H1 (cell line): ENCODE data around the gene ADAMTS17. TPM values are rescaled to one million over a fixed set of nuclear protein-coding genes. Genes with fewer than 3 reads are reported as not detected.

ENCODE experiments used
- CTCF ChIA-PET: fragments of 300-600 bp; sonication (Branson Sonifier 250); formaldehyde crosslinking; loops from one replicate; lab custom pipeline; 2021; ENCODE audit not compliant: partially characterized antibody; lab: Charles Lee
- POLR2A ChIA-PET: fragments of 300-600 bp; sonication (Branson Sonifier 250); formaldehyde crosslinking; loops from one replicate; lab custom pipeline; 2021; ENCODE audit warnings: inconsistent platforms; ENCODE audit not compliant: partially characterized antibody; lab: Charles Lee
- DNase-seq, 2 experiments: peaks; one replicate each; pipeline versions ENCODE4 v3.0.0 to v3.0.0-alpha.2; 2010 to 2022; ENCODE audit warnings: low spot score in 2 of 2, low read depth in 1 of 2, mixed read lengths in 1 of 2
- FAIRE-seq: peaks from 2 replicates; lab custom pipeline; 2011; peaks lifted over from hg19 to GRCh38; lab: Jason Lieb, UNC
- H2AFZ ChIP-seq: 2 replicates; pipeline ENCODE4 v1.8.1; 2012; ENCODE audit warnings: low read length, inconsistent platforms
- H2AK5ac ChIP-seq: 2 replicates; pipeline ENCODE4 v1.6.1; 2013; ENCODE audit warnings: low read depth, low read length
- H2BK120ac ChIP-seq: replicated peaks from 2 replicates; pipeline ENCODE3; 2013; ENCODE audit warnings: low read depth, low read length, inconsistent platforms
- H2BK12ac ChIP-seq: 2 replicates; pipeline ENCODE4 v1.6.1; 2013; ENCODE audit warnings: low read depth, low read length
- H2BK15ac ChIP-seq: 2 replicates; pipeline ENCODE4 v1.6.1; 2013; ENCODE audit warnings: low read length
- H2BK20ac ChIP-seq: 2 replicates; pipeline ENCODE4 v1.6.1; 2013; ENCODE audit warnings: low read length
- H2BK5ac ChIP-seq: 2 replicates; pipeline ENCODE4 v1.6.1; 2013; ENCODE audit warnings: low read depth, low read length
- H3K14ac ChIP-seq: 2 replicates; pipeline ENCODE4 v1.6.1; 2013; ENCODE audit warnings: inconsistent platforms; ENCODE audit not compliant: insufficient read length
- H3K18ac ChIP-seq: 2 replicates; pipeline ENCODE4 v1.6.1; 2013; ENCODE audit warnings: low read length; ENCODE audit errors: extremely low read depth
- H3K23ac ChIP-seq: 2 replicates; pipeline ENCODE4 v1.6.1; 2013; ENCODE audit warnings: inconsistent platforms; ENCODE audit not compliant: insufficient read length
- H3K23me2 ChIP-seq: 2 replicates; pipeline ENCODE4 v1.6.1; 2013; ENCODE audit warnings: low read depth, low read length
- H3K27ac ChIP-seq: 2 replicates; pipeline ENCODE4 v1.6.1; 2011; ENCODE audit warnings: low read depth, low read length, inconsistent platforms
- H3K27me3 ChIP-seq, 4 experiments: replicated peaks in 1 of 4; 1 replicate in 1 of 4; 2 replicates in 3 of 4; pipeline versions ENCODE4 v1.6.1 to v1.8.1; 2011 to 2013; ENCODE audit warnings: low read length in 3 of 4, mild to moderate bottlenecking in 3 of 4, inconsistent platforms in 2 of 4, mixed read lengths in 2 of 4, moderate library complexity in 1 of 4; ENCODE audit not compliant: control insufficient read depth in 3 of 4, insufficient read depth in 3 of 4; ENCODE audit errors: extremely low read depth in 1 of 4
- H3K36me3 ChIP-seq, 4 experiments: 2 replicates each; pipeline versions ENCODE4 v1.6.1 to v1.8.1; 2011 to 2013; ENCODE audit warnings: mild to moderate bottlenecking in 4 of 4, low read length in 3 of 4, moderate library complexity in 2 of 4, control low read depth in 1 of 4, inconsistent platforms in 1 of 4; ENCODE audit not compliant: insufficient read depth in 4 of 4, control insufficient read depth in 2 of 4
- H3K4ac ChIP-seq: replicated peaks from 2 replicates; pipeline ENCODE3; 2013; ENCODE audit warnings: low read length, low read depth, mixed read lengths, inconsistent platforms; ENCODE audit not compliant: insufficient read length
- H3K4me1 ChIP-seq, 4 experiments: replicated peaks in 1 of 4; 1 replicate in 1 of 4; 2 replicates in 3 of 4; pipeline versions ENCODE4 v1.6.1 to v1.8.1; 2011 to 2013; ENCODE audit warnings: low read length in 3 of 4, inconsistent platforms in 2 of 4, mixed read lengths in 1 of 4; ENCODE audit not compliant: insufficient read depth in 4 of 4, control insufficient read depth in 3 of 4
- H3K4me2 ChIP-seq, 2 experiments: 2 replicates each; pipeline versions ENCODE4 v1.6.1 to v1.8.1; 2011 to 2013; ENCODE audit warnings: low read depth in 2 of 2, low read length in 2 of 2, control low read depth in 1 of 2, inconsistent platforms in 1 of 2, mild to moderate bottlenecking in 1 of 2; ENCODE audit not compliant: insufficient read depth in 1 of 2
- H3K4me3 ChIP-seq, 4 experiments: fragments of 200-600, 300-600 bp in 1 of 4; sonication (generic), shearing (Covaris generic), sonication (Bioruptor Twin) in 1 of 4; 2 replicates each; pipeline versions ENCODE4 v1.5.1 to v1.8.1; 2011 to 2016; ENCODE audit warnings: low read length in 4 of 4, low read depth in 3 of 4, control low read depth in 2 of 4, inconsistent platforms in 2 of 4, mild to moderate bottlenecking in 2 of 4, mixed read lengths in 1 of 4, moderate library complexity in 1 of 4; ENCODE audit not compliant: insufficient read depth in 2 of 4; ENCODE audit errors: extremely low read depth in 1 of 4
- H3K56ac ChIP-seq: replicated peaks from 2 replicates; pipeline ENCODE3; 2013; ENCODE audit warnings: low read depth, mild to moderate bottlenecking, mixed read lengths, low read length, inconsistent platforms; ENCODE audit not compliant: insufficient read length
- H3K79me1 ChIP-seq: 2 replicates; pipeline ENCODE4 v1.6.1; 2013; ENCODE audit warnings: low read depth, low read length, control low read depth
- H3K79me2 ChIP-seq, 2 experiments: 2 replicates each; pipeline versions ENCODE4 v1.6.1 to v1.8.1; 2012 to 2013; ENCODE audit warnings: low read length in 2 of 2, mild to moderate bottlenecking in 2 of 2, inconsistent platforms in 1 of 2; ENCODE audit not compliant: insufficient read depth in 2 of 2, control insufficient read depth in 1 of 2
- H3K9ac ChIP-seq, 4 experiments: replicated peaks in 1 of 4; 1 replicate in 1 of 4; 2 replicates in 3 of 4; pipeline versions ENCODE4 v1.6.1 to v1.8.1; 2011 to 2013; ENCODE audit warnings: low read depth in 3 of 4, low read length in 3 of 4, control low read depth in 2 of 4, mild to moderate bottlenecking in 2 of 4, moderate library complexity in 2 of 4, inconsistent platforms in 1 of 4; ENCODE audit errors: extremely low read depth in 1 of 4
- H3K9me3 ChIP-seq, 2 experiments: 2 replicates each; pipeline versions ENCODE4 v1.6.1 to v1.8.1; 2012 to 2013; ENCODE audit warnings: mild to moderate bottlenecking in 2 of 2, moderate library complexity in 2 of 2, control low read depth in 1 of 2, inconsistent platforms in 1 of 2, low read depth in 1 of 2, low read length in 1 of 2, mixed read lengths in 1 of 2; ENCODE audit not compliant: insufficient read depth in 2 of 2
- H4K20me1 ChIP-seq, 2 experiments: replicated peaks in 1 of 2; 2 replicates each; pipeline versions ENCODE3 to v1.8.1; 2011 to 2013; ENCODE audit warnings: inconsistent platforms in 2 of 2, low read length in 2 of 2, mild to moderate bottlenecking in 1 of 2; ENCODE audit not compliant: insufficient read depth in 2 of 2, control insufficient read depth in 1 of 2
- H4K5ac ChIP-seq: 2 replicates; pipeline ENCODE4 v1.6.1; 2013; ENCODE audit warnings: low read length, low read depth, mixed read lengths, inconsistent platforms; ENCODE audit not compliant: insufficient read length
- H4K8ac ChIP-seq: 2 replicates; pipeline ENCODE4 v1.8.0; 2013; ENCODE audit warnings: mild to moderate bottlenecking, moderate library complexity, low read length, inconsistent platforms; ENCODE audit not compliant: insufficient read depth; ENCODE audit errors: extremely low read depth
- H4K91ac ChIP-seq: replicated peaks from 2 replicates; pipeline ENCODE3; 2013; ENCODE audit warnings: low read length, mixed read lengths, inconsistent platforms; ENCODE audit not compliant: insufficient read length
- CBX8 ChIP-seq: fragments of 300-800, 300-1000 bp; sonication (generic); IDR thresholded peaks from 2 replicates; pipeline ENCODE4 v1.7.1; 2016; ENCODE audit warnings: low read depth, low read length, borderline replicate concordance
- EP300 ChIP-seq, 2 experiments: IDR thresholded peaks; 1 replicate in 1 of 2; 2 replicates in 1 of 2; pipeline ENCODE4 v1.6.1; 2011 to 2012; ENCODE audit warnings: low read depth in 2 of 2, low read length in 2 of 2, mild to moderate bottlenecking in 2 of 2, borderline replicate concordance in 1 of 2, inconsistent platforms in 1 of 2, moderate library complexity in 1 of 2
- FOSL1 ChIP-seq: IDR thresholded peaks from 2 replicates; pipeline ENCODE4 v1.6.1; 2011; ENCODE audit warnings: mild to moderate bottlenecking, low read depth, low read length, moderate library complexity; ENCODE audit not compliant: insufficient read depth
- GTF2F1 ChIP-seq: IDR thresholded peaks from 2 replicates; pipeline ENCODE4 v1.6.1; 2012; ENCODE audit warnings: low read depth, low read length, improper control_type of control experiment, borderline replicate concordance
- POLR2A ChIP-seq, 2 experiments: IDR thresholded peaks; 1 replicate in 1 of 2; 2 replicates in 1 of 2; pipeline ENCODE4 v1.6.1; 2011; ENCODE audit warnings: low read depth in 2 of 2, low read length in 2 of 2, mild to moderate bottlenecking in 2 of 2; ENCODE audit errors: control extremely low read depth in 1 of 2
- RBBP5 ChIP-seq: IDR thresholded peaks from 2 replicates; pipeline ENCODE4 v1.7.1; 2012; ENCODE audit warnings: low read depth, mild to moderate bottlenecking, inconsistent platforms, low read length, moderate library complexity, borderline replicate concordance
- SUZ12 ChIP-seq: fragments of 200-600 bp; sonication (generic); IDR thresholded peaks from 2 replicates; pipeline ENCODE4 v1.6.1; 2012; ENCODE audit warnings: mild to moderate bottlenecking, inconsistent platforms, low read length, moderate library complexity, mixed read lengths
- TAF1 ChIP-seq: IDR thresholded peaks from 2 replicates; pipeline ENCODE4 v1.6.1; 2011; ENCODE audit warnings: mild to moderate bottlenecking, low read depth, low read length
- TEAD4 ChIP-seq: IDR thresholded peaks from 2 replicates; pipeline ENCODE4 v1.6.1; 2012; ENCODE audit warnings: low read depth, low read length, inconsistent platforms, mixed read lengths
- YY1 ChIP-seq: IDR thresholded peaks from 2 replicates; pipeline ENCODE4 v1.6.1; 2011; ENCODE audit warnings: low read depth, mild to moderate bottlenecking, low read length
- WGBS, 2 experiments: shearing (Covaris generic) in 1 of 2; methylation state at CpG; one replicate each; pipeline versions ENCODE4 v1.1.6 to v1.1.7; 2013 to 2015; ENCODE audit warnings: low lambda C conversion rate in 2 of 2, mixed read lengths in 2 of 2, inconsistent platforms in 1 of 2, low coverage in 1 of 2, missing lambda C conversion rate in 1 of 2; ENCODE audit not compliant: insufficient replicate concordance in 2 of 2, insufficient coverage in 1 of 2, insufficient read length in 1 of 2; ENCODE audit errors: extremely low coverage in 1 of 2, missing lambda C conversion rate in 1 of 2; 5-methylcytosine and 5-hydroxymethylcytosine counted together
- polyA plus RNA-seq, 7 experiments: library from polyadenylated mRNA; depleted of rRNA in 3 of 7; stranded (reverse) in 5 of 7; unstranded in 2 of 7; fragments of >200 nt in 5 of 7; fragments of 200-250 nt in 2 of 7; gene quantifications; 1 replicate in 5 of 7; 2 replicates in 1 of 7; 4 replicates in 1 of 7; pipeline versions ENCODE4 v1.2.1 to v1.2.3, GENCODE V29; 2011 to 2013; ENCODE audit warnings: missing spikeins in 2 of 7, mixed read lengths in 2 of 7
- total RNA-seq: library from RNA; stranded (reverse); fragmentation: NEBNext Ultra II Directional; extraction: Animal tissue kit (Norgen Biotek cat#: 25700); gene quantifications from 2 replicates; pipeline ENCODE4 v1.2.1, GENCODE V29; 2021

The ADAMTS17 gene
- total and polyA plus RNA-seq, 2 of the 8 experiments (the other 6 are each of a cell fraction or from before 2014, with no cell fraction given) = 0.51 to 1.7 TPM

DNA sequence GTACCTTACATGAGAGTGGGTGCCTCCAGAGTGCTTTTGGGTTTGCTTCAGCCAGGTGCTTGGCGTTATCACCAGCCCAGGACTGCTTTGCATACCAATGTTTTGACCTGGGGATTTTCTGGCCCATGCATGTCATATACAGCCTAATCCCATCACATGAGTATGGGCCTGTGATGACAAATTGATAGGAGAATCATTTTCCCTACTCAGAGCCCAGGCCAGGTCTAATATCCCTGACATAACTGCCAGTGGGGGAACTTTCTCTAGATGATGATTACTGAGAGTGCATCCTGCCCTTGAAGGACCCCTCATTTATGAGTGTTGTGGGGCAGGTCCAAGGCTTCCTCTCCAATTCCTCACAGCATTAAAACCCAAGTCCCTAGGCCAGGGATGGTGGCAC lies 411.1 kb downstream of the ADAMTS17 start:
- no peaks in the 10 kb centered on the region for H3K79me2 ChIP-seq
- H3K4me2 ChIP-seq = peak overlapping the region in 1 of 2 experiments; percentile 37; a peak in 2 of 4 replicates
- H3K36me3 ChIP-seq = no peaks in the 10 kb centered on the region
- no peaks in the 10 kb centered on the region for H3K9me3 ChIP-seq
- peak overlapping the region in 1 of 4 experiments; percentile 30; a peak in 1 of 8 replicates for H3K4me3 ChIP-seq
- H2BK5ac ChIP-seq = no peak overlapping the region
- H2BK20ac ChIP-seq = no peak overlapping the region
- H3K18ac ChIP-seq = no peak overlapping the region
- H2AFZ ChIP-seq = no peak overlapping the region
- CTCF ChIA-PET = interaction anchor here (1.4 to 5.5 kb wide), 3 partner anchors 31 to 404 kb away, joined by 3 to 38 read pairs (median 7); no protein-coding TSS in a partner anchor
- H4K91ac ChIP-seq = no peak overlapping the region
- no peak for FAIRE-seq
- H3K79me1 ChIP-seq = no peaks in the 10 kb centered on the region
- no peak overlapping the region for H4K8ac ChIP-seq
- peaks cover 0 to 10% (median 7%) of the 10 kb centered on the region in 4 experiments; a peak in 5 of 7 replicates for H3K27me3 ChIP-seq
- H2BK12ac ChIP-seq = no peak overlapping the region
- no peak for TF ChIP-seq EP300 (IDR thresholded peaks at IDR 0.05; ENCODE audit: borderline replicate concordance in 1 of 2, low read depth in 2 of 2, low read length in 2 of 2)
- no peak for TF ChIP-seq FOSL1
- no peak for TF ChIP-seq SUZ12
- no peak for TF ChIP-seq TAF1
- TF ChIP-seq POLR2A (IDR thresholded peaks at IDR 0.05; ENCODE audit: control extremely low read depth in 1 of 2, low read depth in 2 of 2, low read length in 2 of 2) = no peak
- TF ChIP-seq YY1 = no peak
- no peak for TF ChIP-seq RBBP5
- TF ChIP-seq GTF2F1 = no peak
- no peak for TF ChIP-seq TEAD4
- no peak for TF ChIP-seq CBX8
- no peak overlapping the region for H4K5ac ChIP-seq
- no peak overlapping the region for H2BK15ac ChIP-seq
- peaks cover 5 to 12% (median 10%) of the 10 kb centered on the region in 4 experiments; a peak in 6 of 7 replicates for H3K4me1 ChIP-seq
- POLR2A ChIA-PET = no interaction called here
- peaks cover 10% of the 10 kb centered on the region for H3K23me2 ChIP-seq
- H4K20me1 ChIP-seq = no peaks in the 10 kb centered on the region
- no peak overlapping the region for H3K14ac ChIP-seq
- no peak overlapping the region for H3K56ac ChIP-seq
- no peak overlapping the region for H3K23ac ChIP-seq
- no peak overlapping the region for H3K9ac ChIP-seq
- WGBS, 2 experiments = 57% methylated on average over 1 of the region's 1 CpG; no CpG with 5 or more reads in 1 of the 2 experiments
- DNase-seq = no peak
- H2BK120ac ChIP-seq = no peak overlapping the region
- H3K4ac ChIP-seq = no peak overlapping the region
- no peak overlapping the region for H3K27ac ChIP-seq
- no peak overlapping the region for H2AK5ac ChIP-seq
